GM12878 (cell line): ENCODE measurements around the gene ACTL10. TPM values are rescaled to one million over a fixed set of nuclear protein-coding genes. Genes with fewer than 3 reads are reported as not detected.

Experiments used
- ATAC-seq: fragments of 200-7000 bp; cut with Tn5 transposase; 3 replicates; pipeline ENCODE4 v1.9.1; 2020; ENCODE audit warnings: mild to moderate bottlenecking, moderate library complexity
- BruUV-seq: library from RNA; stranded (reverse); fragments of 400-500 nt; replicated peaks from 2 replicates; lab custom pipeline; 2021; lab: Mats Ljungman, UMichigan
- CTCF ChIA-PET: fragments of 300-600 bp; sonication (Branson Sonifier 250); formaldehyde crosslinking; extraction: SDS; loops from one replicate; lab custom pipeline; 2021; ENCODE audit warnings: inconsistent platforms; lab: Yijun Ruan, JAX
- POLR2A ChIA-PET: fragments of 350-600 bp; formaldehyde crosslinking; extraction: SDS; loops from one replicate; lab custom pipeline; 2021; ENCODE audit warnings: inconsistent platforms; lab: Charles Lee
- RAD21 ChIA-PET: fragments of 300-600 bp; sonication (Branson Sonifier 250); formaldehyde crosslinking; loops from one replicate; lab custom pipeline; 2023; ENCODE audit warnings: antibody characterized with exemption; ENCODE audit not compliant: unreplicated experiment; lab: Charles Lee
- SMC1A ChIA-PET: fragments of 300-600 bp; sonication (Branson Sonifier 250); formaldehyde crosslinking; loops from one replicate; lab custom pipeline; 2023; ENCODE audit not compliant: unreplicated experiment, uncharacterized antibody; lab: Charles Lee
- DNase-seq: peaks from one replicate; pipeline ENCODE4 v3.0.0-alpha.2; 2011; ENCODE audit warnings: low read depth, low spot score
- FAIRE-seq: peaks from 3 replicates; lab custom pipeline; 2011; peaks lifted over from hg19 to GRCh38; lab: Jason Lieb, UNC
- H2AFZ ChIP-seq: 2 replicates; pipeline ENCODE4 v1.6.0; 2011; ENCODE audit warnings: low read depth, low read length, control low read depth; ENCODE audit not compliant: control insufficient read depth
- H3K27ac ChIP-seq: 2 replicates; pipeline ENCODE4 v1.5.1; 2011; ENCODE audit warnings: control low read depth; ENCODE audit not compliant: control insufficient read depth, insufficient read depth
- H3K27me3 ChIP-seq, 2 experiments: replicated peaks in 1 of 2; 2 replicates each; pipeline versions ENCODE4 v1.6.0 to v1.6.1; 2011; ENCODE audit warnings: low read length in 1 of 2; ENCODE audit not compliant: control insufficient read depth in 2 of 2, insufficient read depth in 2 of 2
- H3K36me3 ChIP-seq, 2 experiments: 2 replicates each; pipeline ENCODE4 v1.5.1; 2011; ENCODE audit warnings: low read length in 1 of 2; ENCODE audit not compliant: control insufficient read depth in 2 of 2, insufficient read depth in 2 of 2
- H3K4me1 ChIP-seq: 2 replicates; pipeline ENCODE4 v1.6.1; 2011; ENCODE audit warnings: mild to moderate bottlenecking, low read length, moderate library complexity, mixed read lengths; ENCODE audit not compliant: control insufficient read depth, insufficient read depth
- H3K4me2 ChIP-seq: 2 replicates; pipeline ENCODE4 v1.6.0; 2011; ENCODE audit warnings: control low read depth; ENCODE audit not compliant: control insufficient read depth, insufficient read depth
- H3K4me3 ChIP-seq: fragments of 200-600 bp; sonication (generic); 2 replicates; pipeline ENCODE4 v1.5.1; 2016
- H3K79me2 ChIP-seq: 2 replicates; pipeline ENCODE4 v1.6.0; 2011; ENCODE audit warnings: low read length; ENCODE audit not compliant: control insufficient read depth, insufficient read depth
- H3K9ac ChIP-seq: 2 replicates; pipeline ENCODE4 v1.8.0; 2011; ENCODE audit warnings: low read length, control low read depth, mixed read lengths; ENCODE audit not compliant: control insufficient read depth, insufficient read depth
- H3K9me3 ChIP-seq: replicated peaks from 3 replicates; pipeline ENCODE4 v1.5.1; 2011; ENCODE audit warnings: mild to moderate bottlenecking, low read length; ENCODE audit not compliant: control insufficient read depth, insufficient read depth
- H4K20me1 ChIP-seq: 2 replicates; pipeline ENCODE4 v1.6.0; 2011; ENCODE audit not compliant: control insufficient read depth, insufficient read depth
- CHD1 ChIP-seq: IDR thresholded peaks from 2 replicates; pipeline ENCODE4 v1.6.1; 2012; ENCODE audit warnings: low read depth, low read length, improper control_type of control experiment
- CREB1 ChIP-seq: IDR thresholded peaks from 2 replicates; pipeline ENCODE4 v1.6.1; 2012; ENCODE audit warnings: low read depth, mild to moderate bottlenecking, inconsistent platforms
- HDAC2 ChIP-seq: fragments of 200-600 bp; sonication (generic); IDR thresholded peaks from 2 replicates; pipeline ENCODE4 v1.6.1; 2017
- HDAC6 ChIP-seq: fragments of 200-600 bp; sonication (generic); IDR thresholded peaks from one replicate; pipeline ENCODE4 v1.8.0; 2017; ENCODE audit warnings: antibody characterized with exemption; ENCODE audit not compliant: unreplicated experiment
- IRF5 ChIP-seq: fragments of 450-650 bp; IDR thresholded peaks from 2 replicates; pipeline ENCODE4 v1.6.1; 2017; ENCODE audit warnings: borderline replicate concordance
- NRF1 ChIP-seq: conservative IDR thresholded peaks from 2 replicates; pipeline ENCODE4 v1.6.1; 2011; ENCODE audit warnings: mild to moderate bottlenecking, low read depth, low read length, improper control_type of control experiment
- PRDM15 ChIP-seq: fragments of 450-650 bp; formaldehyde crosslinking; IDR thresholded peaks from 2 replicates; pipeline ENCODE4 v1.4.0; 2020; ENCODE audit warnings: mild to moderate bottlenecking, moderate library complexity
- RELB ChIP-seq: fragments of 450-650 bp; IDR thresholded peaks from 2 replicates; pipeline ENCODE4 v1.6.1; 2017; ENCODE audit warnings: low read depth, mild to moderate bottlenecking, moderate library complexity
- SIX5 ChIP-seq: IDR thresholded peaks from 2 replicates; pipeline ENCODE4 v1.6.1; 2011; ENCODE audit warnings: mild to moderate bottlenecking, low read depth, low read length, moderate library complexity; ENCODE audit not compliant: severe bottlenecking
- SRF ChIP-seq, 2 experiments: IDR thresholded peaks; 2 replicates each; pipeline ENCODE4 v1.6.1; 2011; ENCODE audit warnings: low read depth in 2 of 2, low read length in 2 of 2, mild to moderate bottlenecking in 1 of 2, moderate library complexity in 1 of 2
- ZNF592 ChIP-seq: fragments of 450-650 bp; IDR thresholded peaks from 2 replicates; pipeline ENCODE4 v1.6.1; 2017; ENCODE audit warnings: mild to moderate bottlenecking, moderate library complexity
- whole genome bisulfite sequencing: methylation state at CpG from one replicate; pipeline ENCODE4 v1.1.6; 2016; ENCODE audit warnings: low lambda C conversion rate; ENCODE audit not compliant: insufficient replicate concordance, insufficient coverage; ENCODE audit errors: missing lambda C conversion rate; 5-methylcytosine and 5-hydroxymethylcytosine counted together
- in situ Hi-C: fragments of 300-500 bp; cut with MboI; formaldehyde crosslinking; loops from 9 replicates; pipeline ENCODE4 v1.14.3; 2018; ENCODE audit warnings: mixed read lengths
- intact Hi-C: fragments of 100-400 bp; cut with micrococcal nuclease; formaldehyde crosslinking; loops from one replicate; pipeline ENCODE4 v1.14.2; 2022; ENCODE audit not compliant: unreplicated experiment
- polyA plus RNA-seq, 11 experiments: library from polyadenylated mRNA; depleted of rRNA in 4 of 11; unstranded in 6 of 11; stranded (reverse) in 5 of 11; fragments of >200 nt; fragmentation: Nextera tagmentation in 4 of 11; fragmentation: Illumina TruSeq in 1 of 11; extraction: Ambion mirVana in 4 of 11; extraction: Trizol in 1 of 11; gene quantifications; 1 replicate in 1 of 11; 2 replicates in 10 of 11; pipeline versions ENCODE4 v1.2.1 to v1.2.3, GENCODE V29; 2011 to 2016; ENCODE audit warnings: inconsistent platforms in 2 of 11, missing spikeins in 2 of 11, low read depth in 1 of 11
- total RNA-seq, 4 experiments: library from RNA; depleted of rRNA in 3 of 4; stranded (reverse); fragments of >200 nt in 3 of 4; fragmentation: Illumina TruSeq in 1 of 4; extraction: Trizol in 1 of 4; gene quantifications; 2 replicates each; pipeline versions ENCODE4 v1.2.1 to v1.2.3, GENCODE V29; 2013 to 2021

Gene ACTL10
- total and polyA plus RNA-seq, 10 of the 15 experiments (the other 5 are each of a cell fraction or from before 2014, with no cell fraction given) = 0.12 to 5.0 (median 0.89) TPM

GRCh38 chr20:33670715-33671499 is 4.2 kb downstream of the ACTL10 start:
- Histone ChIP-seq H3K9me3 (no peaks in the 10 kb centered on the region), H4K20me1 (peaks cover 4% of the 10 kb centered on the region; the same call in 1 of the 2 replicates), H3K27ac (no peak overlapping the region), H2AFZ (no peak overlapping the region), H3K4me2 (no peak overlapping the region), H3K4me1 (peaks cover 22% of the 10 kb centered on the region), H3K79me2 (peaks cover 2% of the 10 kb centered on the region), H3K27me3 (no peaks in the 10 kb centered on the region), H3K9ac (no peak overlapping the region), H3K4me3 (no peak overlapping the region), H3K36me3 (no peaks in the 10 kb centered on the region)
- in situ Hi-C loops (no loop called here), intact Hi-C loops (no loop called here)
- ChIA-PET RAD21 (interaction anchor here (0.6 to 1.2 kb wide), 2 partner anchors 9 to 305 kb away, joined by 3 read pairs; no protein-coding TSS in a partner anchor), SMC1A (interaction anchor here (0.6 kb wide), 1 partner anchor 38 kb away, joined by 3 read pairs; no protein-coding TSS in a partner anchor), CTCF (interaction anchor here (1.1 to 1.2 kb wide), 2 partner anchors 49 to 213 kb away, joined by 3 read pairs; partner anchors contain the start of gene PXMP4), POLR2A (interaction anchor here (0.7 to 1.2 kb wide), 2 partner anchors 14 to 76 kb away, joined by 3 to 5 read pairs; no protein-coding TSS in a partner anchor)
- ATAC-seq (no peak), FAIRE-seq (no peak), DNase-seq (no peak)
- no TSS peak for BruUV-seq
- 69% methylated on average over 6 of the region's 6 CpGs for WGBS
- TF ChIP-seq CHD1 (no peak), NRF1 (no peak), PRDM15 (CRISPR knock-in tag) (no peak), HDAC2 (no peak), RELB (no peak), ZNF592 (no peak), IRF5 (no peak), CREB1 (no peak), HDAC6 (no peak), SRF (IDR thresholded peaks at IDR 0.05; ENCODE audit: low read depth in 2 of 2, low read length in 2 of 2) (no peak), SIX5 (no peak)
